Type B pancreatic cell (in vitro differentiated cells): Measurements from ENCODE around the gene EFCAB8. TPM values are rescaled to one million over a fixed set of nuclear protein-coding genes. Genes with fewer than 3 reads are reported as not detected.
"Not testable (repeated sequence)": the region's sequence is repeated elsewhere in the genome, so short reads cannot be mapped to it uniquely, and the experiment has no call there.

Source experiments
- DNase-seq: peaks from one replicate; pipeline ENCODE4 v3.0.0; 2021; ENCODE audit warnings: mixed read lengths; ENCODE audit not compliant: unreplicated experiment; ENCODE audit errors: extremely low spot score
- H3K27ac Mint-ChIP-seq: 2 replicates; pipeline ENCODE4 v1.8.0; 2021; ENCODE audit warnings: mild to moderate bottlenecking, mixed read lengths
- H3K27me3 Mint-ChIP-seq: 2 replicates; pipeline ENCODE4 v1.8.0; 2021; ENCODE audit warnings: mixed read lengths
- H3K36me3 Mint-ChIP-seq: 2 replicates; pipeline ENCODE4 v1.8.0; 2021; ENCODE audit warnings: mixed read lengths
- H3K4me1 Mint-ChIP-seq: one replicate; pipeline ENCODE4 v1.8.0; 2021; ENCODE audit warnings: mixed read lengths; ENCODE audit not compliant: unreplicated experiment
- H3K4me3 Mint-ChIP-seq: 2 replicates; pipeline ENCODE4 v1.8.0; 2021; ENCODE audit warnings: mild to moderate bottlenecking, mixed read lengths
- H3K9me3 Mint-ChIP-seq: 2 replicates; pipeline ENCODE4 v1.8.0; 2021; ENCODE audit warnings: mixed read lengths
- CTCF ChIP-seq: fragments of 200-600 bp; sonication (generic); conservative IDR thresholded peaks from 2 replicates; pipeline ENCODE4 v1.5.0; 2021; ENCODE audit warnings: antibody characterized with exemption, mild to moderate bottlenecking
- total RNA-seq: library from RNA; stranded (reverse); gene quantifications from 2 replicates; pipeline ENCODE4 v1.2.1, GENCODE V29; 2021; ENCODE audit warnings: low replicate concordance

Gene EFCAB8
- total RNA-seq, 1 donor from 2014 or later = 0.97 TPM

GRCh38 chr20:32945710-32946221 is 87.0 kb downstream of the EFCAB8 start:
- H3K4me1 Mint-ChIP-seq = peaks cover 4% of the 10 kb centered on the region
- peak; percentile 79 for TF ChIP-seq CTCF
- H3K27ac Mint-ChIP-seq = no peak overlapping the region
- H3K4me3 Mint-ChIP-seq = no peak overlapping the region
- H3K36me3 Mint-ChIP-seq = no peaks in the 10 kb centered on the region
- peaks cover 5% of the 10 kb centered on the region for H3K9me3 Mint-ChIP-seq
- DNase-seq = no peak
- H3K27me3 Mint-ChIP-seq = peaks cover 42% of the 10 kb centered on the region

- Mint-ChIP-seq H3K27me3 (peaks cover 45% of the 10 kb centered on the region), H3K4me3 (no peak overlapping the region), H3K4me1 (peaks cover 8% of the 10 kb centered on the region), H3K9me3 (peaks cover under 1% of the 10 kb centered on the region), H3K36me3 (no peaks in the 10 kb centered on the region), H3K27ac (no peak overlapping the region)
- TF ChIP-seq CTCF = no peak
- DNase-seq = no peak
Observed at GRCh38 chr20:32946629-32947028, 87.9 kb downstream of the EFCAB8 start.

- H3K27me3 Mint-ChIP-seq = peaks cover 56% of the 10 kb centered on the region
- not testable (repeated sequence) for H3K9me3 Mint-ChIP-seq, H3K4me3 Mint-ChIP-seq, H3K36me3 Mint-ChIP-seq, H3K27ac Mint-ChIP-seq, H3K4me1 Mint-ChIP-seq
- peak; percentile 29 for DNase-seq
Observed at GRCh38 chr20:32950539-32950938, 91.8 kb downstream of the EFCAB8 start.

GRCh38 chr20:32957459-32957858 is 98.7 kb downstream of the EFCAB8 start:
- H3K27me3 Mint-ChIP-seq = peaks cover 14% of the 10 kb centered on the region
- H3K4me3 Mint-ChIP-seq = no peak overlapping the region

GRCh38 chr20:32958574-32958973 is 99.9 kb downstream of the EFCAB8 start:
- Mint-ChIP-seq H3K27me3 (peaks cover 9% of the 10 kb centered on the region), H3K36me3 (no peaks in the 10 kb centered on the region)

More at GRCh38 chr20:32957459-32957858, 98.7 kb downstream of the EFCAB8 start:
- DNase-seq = peak; percentile 37
- Mint-ChIP-seq H3K4me1 (no peaks in the 10 kb centered on the region), H3K9me3 (peaks cover 23% of the 10 kb centered on the region), H3K36me3 (no peaks in the 10 kb centered on the region), H3K27ac (no peak overlapping the region)
- no peak for TF ChIP-seq CTCF

More at GRCh38 chr20:32958574-32958973, 99.9 kb downstream of the EFCAB8 start:
- no peak for TF ChIP-seq CTCF
- Mint-ChIP-seq H3K9me3 (peaks cover 23% of the 10 kb centered on the region), H3K4me1 (peaks cover 6% of the 10 kb centered on the region), H3K4me3 (no peak overlapping the region), H3K27ac (no peak overlapping the region)
- peak; percentile 59 for DNase-seq
